Measurements from ENCODE around the gene SEC14L3. TPM values are rescaled to one million over a fixed set of nuclear protein-coding genes. Genes with fewer than 3 reads are reported as not detected.

The SEC14L3 gene
- total RNA-seq, 1 experiment from 2014 or later, result not detected

GRCh38 chr22:30516273-30516672 lies 44.5 kb upstream of the SEC14L3 start:
- Histone ChIP-seq H3K36me3 (ENCODE audit: control insufficient read depth, insufficient read depth, low read length) (no peaks in the 10 kb centered on the region), H3K27ac (ENCODE audit: low read length) (no peak overlapping the region), H3K4me3 (ENCODE audit: low read depth in 2 of 2, low read length in 2 of 2) (no peak overlapping the region), H3K27me3 (ENCODE audit: control insufficient read depth, insufficient read depth, low read length) (no peaks in the 10 kb centered on the region), H3K4me1 (ENCODE audit: control insufficient read depth, insufficient read depth, low read length) (no peaks in the 10 kb centered on the region), H3K9me3 (ENCODE audit: control insufficient read depth, insufficient read depth, low read depth, low read length) (no peaks in the 10 kb centered on the region)
- intact Hi-C loops (cut with micrococcal nuclease; ENCODE audit: unreplicated experiment) (no loop called here), in situ Hi-C loops (cut with HindIII; ENCODE audit: low pct_unique_long_range_greater_than_20kb, low sequenced_read_pairs) (no loop called here)
- ChIA-PET POLR2A (interaction anchor here (0.5 kb wide), 1 partner anchor 11 kb away, joined by 10 read pairs; no protein-coding TSS in a partner anchor), CTCF (no interaction called here)
- TF ChIP-seq POLR2AphosphoS5 (IDR thresholded peaks at IDR 0.05; ENCODE audit: low read depth, low read length), result no peak
- no peak for TF ChIP-seq SIN3A (IDR thresholded peaks at IDR 0.05; ENCODE audit: borderline replicate concordance, insufficient read depth, low read depth, low read length)
- no peak for TF ChIP-seq CTCF (IDR thresholded peaks at IDR 0.05)
- TF ChIP-seq REST (IDR thresholded peaks at IDR 0.05; ENCODE audit: insufficient read depth in 1 of 2, low read depth in 2 of 2, low read length in 1 of 2), result no peak
- TF ChIP-seq TCF7L2 (IDR thresholded peaks at IDR 0.05; ENCODE audit: low read depth, low read length), result no peak
- ATAC-seq (no peak), DNase-seq (ENCODE audit: low read depth, low spot score) (no peak)
- BruUV-seq (replicated peaks), result no TSS peak

GRCh38 chr22:30514252-30514651 lies 42.4 kb upstream of the SEC14L3 start:
- TF ChIP-seq REST (IDR thresholded peaks at IDR 0.05; ENCODE audit: insufficient read depth in 1 of 2, low read depth in 2 of 2, low read length in 1 of 2) (no peak), TCF7L2 (IDR thresholded peaks at IDR 0.05; ENCODE audit: low read depth, low read length) (no peak), SIN3A (IDR thresholded peaks at IDR 0.05; ENCODE audit: borderline replicate concordance, insufficient read depth, low read depth, low read length) (no peak), CTCF (IDR thresholded peaks at IDR 0.05) (no peak), POLR2AphosphoS5 (IDR thresholded peaks at IDR 0.05; ENCODE audit: low read depth, low read length) (no peak)
- in situ Hi-C loops (cut with HindIII; ENCODE audit: low pct_unique_long_range_greater_than_20kb, low sequenced_read_pairs) (no loop called here), intact Hi-C loops (cut with micrococcal nuclease; ENCODE audit: unreplicated experiment) (no loop called here)
- Histone ChIP-seq H3K36me3 (ENCODE audit: control insufficient read depth, insufficient read depth, low read length) (no peaks in the 10 kb centered on the region), H3K4me3 (ENCODE audit: low read depth in 2 of 2, low read length in 2 of 2) (no peak overlapping the region), H3K9me3 (ENCODE audit: control insufficient read depth, insufficient read depth, low read depth, low read length) (no peaks in the 10 kb centered on the region), H3K4me1 (ENCODE audit: control insufficient read depth, insufficient read depth, low read length) (no peaks in the 10 kb centered on the region), H3K27me3 (ENCODE audit: control insufficient read depth, insufficient read depth, low read length) (no peaks in the 10 kb centered on the region), H3K27ac (ENCODE audit: low read length) (no peak overlapping the region)
- DNase-seq (ENCODE audit: low read depth, low spot score), result no peak
- no peak for ATAC-seq
- POLR2A ChIA-PET, result no interaction called here
- CTCF ChIA-PET, result interaction anchor here (0.5 kb wide), 1 partner anchor 88 kb away, joined by 8 read pairs; no protein-coding TSS in a partner anchor
- BruUV-seq (replicated peaks), result no TSS peak
